Measurements from ENCODE around the gene MRPL37. TPM values are rescaled to one million over a fixed set of nuclear protein-coding genes. Genes with fewer than 3 reads are reported as not detected.

The MRPL37 gene
- total RNA-seq, 1 donor from 2014 or later: 60.4 TPM

DNA sequence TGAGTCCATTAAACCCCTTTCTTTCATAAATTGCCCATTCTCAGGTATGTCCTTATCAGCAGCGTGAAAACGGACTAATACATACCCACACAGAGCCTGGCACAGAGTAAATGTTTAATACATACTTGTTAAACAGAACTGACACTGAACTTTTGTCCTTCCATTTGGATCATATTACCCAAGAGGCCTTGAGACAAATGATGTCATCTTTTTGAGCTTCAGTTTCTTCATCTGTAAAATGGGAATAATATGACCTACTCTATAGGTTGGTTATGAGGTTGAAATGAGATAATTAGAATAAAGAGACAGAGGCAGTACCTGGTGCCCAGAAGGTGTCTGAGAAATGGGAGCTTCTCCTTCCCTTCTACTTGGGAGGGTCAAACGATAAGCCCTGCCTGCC lies 13.9 kb upstream of the MRPL37 start:
- H3K27me3 Mint-ChIP-seq (ENCODE audit: insufficient read depth, low read depth): peaks cover 2% of the 10 kb centered on the region
- Histone ChIP-seq H3K9me3 (ENCODE audit: low read depth) (no peaks in the 10 kb centered on the region), H4K20me1 (ENCODE audit: low read depth) (no peaks in the 10 kb centered on the region), H2AFZ (replicated peaks) (no peak overlapping the region), H3K4me3 (no peak overlapping the region), H3K79me2 (ENCODE audit: low read depth) (no peaks in the 10 kb centered on the region), H3K36me3 (no peaks in the 10 kb centered on the region), H3K27ac (no peak overlapping the region), H3K9ac (no peak overlapping the region), H3F3A (ENCODE audit: low read depth) (no peaks in the 10 kb centered on the region), H3K27me3 (no peaks in the 10 kb centered on the region), H3K4me1 (no peaks in the 10 kb centered on the region), H3K4me2 (no peak overlapping the region)
- no peak overlapping the region for H3K27ac Mint-ChIP-seq
- no peak for DNase-seq (ENCODE audit: low spot score)
- H3K4me1 Mint-ChIP-seq: peaks cover 5% of the 10 kb centered on the region
- TF ChIP-seq CTCF (IDR thresholded peaks at IDR 0.05): no peak
- no peak overlapping the region for H3K4me3 Mint-ChIP-seq
- peaks cover 5% of the 10 kb centered on the region for H3K36me3 Mint-ChIP-seq
- no peaks in the 10 kb centered on the region for H3K9me3 Mint-ChIP-seq

DNA sequence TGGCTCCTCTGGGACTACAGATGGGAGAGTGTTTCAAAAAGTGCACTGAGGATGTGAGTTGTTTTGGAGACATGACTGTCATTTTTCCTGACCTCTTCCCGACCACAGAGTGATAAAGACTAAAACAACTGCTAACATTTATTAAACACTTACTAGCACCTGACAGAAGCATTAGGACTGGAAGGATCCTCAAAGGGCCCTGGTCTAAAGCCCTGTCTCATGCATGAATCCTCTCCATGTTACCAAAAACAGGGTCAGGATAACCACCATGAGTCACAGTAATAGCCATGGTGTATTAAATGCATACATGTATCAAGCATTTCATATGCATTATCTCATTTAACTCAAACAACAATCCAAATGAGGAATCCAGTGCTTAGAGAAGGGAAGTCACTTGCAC lies 11.7 kb upstream of the MRPL37 start:
- Histone ChIP-seq H2AFZ (replicated peaks) (no peak overlapping the region), H3K4me1 (no peaks in the 10 kb centered on the region), H3F3A (ENCODE audit: low read depth) (no peaks in the 10 kb centered on the region), H3K36me3 (no peaks in the 10 kb centered on the region), H3K9ac (no peak overlapping the region), H3K27me3 (no peaks in the 10 kb centered on the region), H3K27ac (no peak overlapping the region), H3K4me3 (no peak overlapping the region), H3K4me2 (no peak overlapping the region), H3K9me3 (ENCODE audit: low read depth) (no peaks in the 10 kb centered on the region), H4K20me1 (ENCODE audit: low read depth) (no peaks in the 10 kb centered on the region), H3K79me2 (ENCODE audit: low read depth) (no peaks in the 10 kb centered on the region)
- H3K4me3 Mint-ChIP-seq: no peak overlapping the region
- H3K36me3 Mint-ChIP-seq: peaks cover 7% of the 10 kb centered on the region
- no peaks in the 10 kb centered on the region for H3K9me3 Mint-ChIP-seq
- no peak for DNase-seq (ENCODE audit: low spot score)
- H3K27ac Mint-ChIP-seq: no peak overlapping the region
- peaks cover 2% of the 10 kb centered on the region for H3K27me3 Mint-ChIP-seq (ENCODE audit: insufficient read depth, low read depth)
- no peaks in the 10 kb centered on the region for H3K4me1 Mint-ChIP-seq
- TF ChIP-seq EZH2 (IDR thresholded peaks at IDR 0.05) (no peak), CTCF (IDR thresholded peaks at IDR 0.05) (no peak), EZH2phosphoT487 (IDR thresholded peaks at IDR 0.05) (no peak)

GRCh38 chr1:54190526-54190925 lies 9.4 kb upstream of the MRPL37 start:
- H3K4me1 Mint-ChIP-seq: no peaks in the 10 kb centered on the region
- Histone ChIP-seq H3K27ac (no peak overlapping the region), H4K20me1 (ENCODE audit: low read depth) (no peaks in the 10 kb centered on the region)

More at GRCh38 chr1:54190526-54190925, 9.4 kb upstream of the MRPL37 start:
- Mint-ChIP-seq H3K9me3 (no peaks in the 10 kb centered on the region), H3K27ac (no peak overlapping the region), H3K4me3 (no peak overlapping the region), H3K36me3 (peaks cover 7% of the 10 kb centered on the region), H3K27me3 (ENCODE audit: insufficient read depth, low read depth) (peaks cover 4% of the 10 kb centered on the region)
- Histone ChIP-seq H3K9me3 (ENCODE audit: low read depth) (no peaks in the 10 kb centered on the region), H3K4me2 (no peak overlapping the region), H3K36me3 (no peaks in the 10 kb centered on the region), H3F3A (ENCODE audit: low read depth) (no peaks in the 10 kb centered on the region), H3K79me2 (ENCODE audit: low read depth) (no peaks in the 10 kb centered on the region), H2AFZ (replicated peaks) (no peak overlapping the region), H3K27me3 (no peaks in the 10 kb centered on the region), H3K4me1 (no peaks in the 10 kb centered on the region), H3K9ac (no peak overlapping the region), H3K4me3 (no peak overlapping the region)
- no peak for TF ChIP-seq CTCF (IDR thresholded peaks at IDR 0.05)
- no peak for TF ChIP-seq EZH2 (IDR thresholded peaks at IDR 0.05)
- no peak for TF ChIP-seq EZH2phosphoT487 (IDR thresholded peaks at IDR 0.05)
- DNase-seq (ENCODE audit: low spot score): no peak

Data from neural progenitor cell (in vitro differentiated cells).